HG02938 (cell line): ENCODE measurements around the gene TAF11L14.
"Not testable (repeated sequence)": the region's sequence is repeated elsewhere in the genome, so short reads cannot be mapped to it uniquely, and the experiment has no call there.

ENCODE experiments used
- ATAC-seq: cut with Tn5 transposase; IDR thresholded peaks from one replicate; pipeline ENCODE4 v1.9.1; 2021; ENCODE audit warnings: mild to moderate bottlenecking, moderate library complexity; ENCODE audit not compliant: unreplicated experiment

The TAF11L14 gene

DNA sequence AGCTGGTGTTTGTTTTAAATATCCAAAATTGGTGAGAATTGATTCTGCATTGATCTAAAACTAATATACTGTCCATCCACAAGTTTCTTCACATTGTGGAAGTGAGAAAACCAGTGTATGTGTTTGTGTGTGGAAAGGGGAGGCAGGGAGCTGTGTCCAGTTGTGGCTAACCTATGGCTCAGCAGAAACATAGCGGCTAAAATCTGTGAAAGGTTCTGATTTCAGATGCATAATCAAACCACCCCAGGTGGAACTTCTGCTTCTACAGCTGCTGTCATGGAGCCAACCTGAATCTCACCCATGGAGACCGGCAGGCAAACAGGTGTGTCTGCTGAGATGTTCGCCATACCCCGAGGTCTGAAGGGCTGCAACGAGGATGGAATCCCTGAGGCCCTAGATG is at the start of gene TAF11L14:
Gene TAF11L14, plus strand, starts transcription at position 301 of the 400 bp plus-strand sequence.
- ATAC-seq, result no peak

DNA sequence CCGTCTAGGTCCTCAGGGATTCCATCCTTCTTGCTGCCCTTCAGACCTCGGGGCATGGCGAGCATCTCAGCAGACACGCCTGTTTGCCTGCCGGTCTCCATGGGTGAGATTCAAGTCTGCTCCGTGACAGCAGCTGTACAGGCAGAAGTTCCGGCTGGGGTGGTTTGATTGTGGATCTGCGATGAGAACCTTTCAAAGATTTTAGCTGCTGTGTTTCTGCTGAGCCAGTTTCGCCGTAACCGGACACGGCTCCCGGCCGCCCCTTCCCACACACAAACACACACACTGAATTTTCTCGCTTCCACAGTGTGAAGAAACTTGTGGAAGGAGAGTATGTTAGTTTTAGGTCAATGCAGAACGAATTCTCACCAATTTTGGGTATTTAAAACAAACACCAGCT is 48.6 kb upstream of the TAF11L14 start, which contains the start of gene TAF11L7:
Gene TAF11L7, minus strand, starts transcription at position 101 of the 400 bp plus-strand sequence.
- ATAC-seq, result not testable (repeated sequence)

DNA sequence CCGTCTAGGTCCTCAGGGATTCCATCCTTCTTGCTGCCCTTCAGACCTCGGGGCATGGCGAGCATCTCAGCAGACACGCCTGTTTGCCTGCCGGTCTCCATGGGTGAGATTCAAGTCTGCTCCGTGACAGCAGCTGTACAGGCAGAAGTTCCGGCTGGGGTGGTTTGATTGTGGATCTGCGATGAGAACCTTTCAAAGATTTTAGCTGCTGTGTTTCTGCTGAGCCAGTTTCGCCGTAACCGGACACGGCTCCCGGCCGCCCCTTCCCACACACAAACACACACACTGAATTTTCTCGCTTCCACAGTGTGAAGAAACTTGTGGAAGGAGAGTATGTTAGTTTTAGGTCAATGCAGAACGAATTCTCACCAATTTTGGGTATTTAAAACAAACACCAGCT is 43.4 kb upstream of the TAF11L14 start, which contains the start of gene TAF11L8:
Gene TAF11L8, minus strand, starts transcription at position 101 of the 400 bp plus-strand sequence.
- not testable (repeated sequence) for ATAC-seq

DNA sequence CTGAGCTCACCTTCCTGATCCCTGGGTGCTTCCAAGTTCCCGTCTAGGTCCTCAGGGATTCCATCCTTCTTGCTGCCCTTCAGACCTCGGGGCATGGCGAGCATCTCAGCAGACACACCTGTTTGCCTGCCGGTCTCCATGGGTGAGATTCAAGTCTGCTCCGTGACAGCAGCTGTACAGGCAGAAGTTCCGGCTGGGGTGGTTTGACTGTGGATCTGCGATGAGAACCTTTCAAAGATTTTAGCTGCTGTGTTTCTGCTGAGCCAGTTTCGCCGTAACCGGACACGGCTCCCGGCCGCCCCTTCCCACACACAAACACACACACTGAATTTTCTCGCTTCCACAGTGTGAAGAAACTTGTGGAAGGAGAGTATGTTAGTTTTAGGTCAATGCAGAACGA is 40.0 kb upstream of the TAF11L14 start, which contains the start of gene TAF11L9:
Gene TAF11L9, minus strand, starts transcription at position 140 of the 400 bp plus-strand sequence.
- ATAC-seq, result not testable (repeated sequence)

DNA sequence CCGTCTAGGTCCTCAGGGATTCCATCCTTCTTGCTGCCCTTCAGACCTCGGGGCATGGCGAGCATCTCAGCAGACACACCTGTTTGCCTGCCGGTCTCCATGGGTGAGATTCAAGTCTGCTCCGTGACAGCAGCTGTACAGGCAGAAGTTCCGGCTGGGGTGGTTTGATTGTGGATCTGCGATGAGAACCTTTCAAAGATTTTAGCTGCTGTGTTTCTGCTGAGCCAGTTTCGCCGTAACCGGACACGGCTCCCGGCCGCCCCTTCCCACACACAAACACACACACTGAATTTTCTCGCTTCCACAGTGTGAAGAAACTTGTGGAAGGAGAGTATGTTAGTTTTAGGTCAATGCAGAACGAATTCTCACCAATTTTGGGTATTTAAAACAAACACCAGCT is 36.5 kb upstream of the TAF11L14 start, which contains the start of gene TAF11L10:
Gene TAF11L10, minus strand, starts transcription at position 101 of the 400 bp plus-strand sequence.
- ATAC-seq, result not testable (repeated sequence)

DNA sequence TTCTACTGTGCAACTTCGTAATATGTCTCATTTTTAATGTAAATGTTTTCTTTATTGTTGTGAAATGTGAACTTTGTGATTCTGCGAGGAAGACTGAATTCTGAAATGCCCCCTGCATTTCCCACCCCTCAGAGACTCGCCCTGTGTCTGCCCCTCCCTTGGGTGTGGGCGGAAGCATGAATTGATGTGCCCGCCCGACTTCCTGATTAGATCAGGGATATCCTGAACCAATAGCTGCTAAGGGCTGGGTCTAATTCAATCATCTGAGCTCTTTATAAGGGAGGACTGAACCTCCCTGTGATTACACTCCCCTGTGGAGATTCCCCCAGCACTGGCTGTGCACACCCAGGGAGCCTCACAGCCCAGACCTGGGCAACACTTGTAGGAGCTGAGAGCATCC is 30.4 kb upstream of the TAF11L14 start, which contains the start of gene TAF11L11:
Gene TAF11L11, plus strand, starts transcription at position 304 of the 400 bp plus-strand sequence.
- ATAC-seq, result not testable (repeated sequence)

DNA sequence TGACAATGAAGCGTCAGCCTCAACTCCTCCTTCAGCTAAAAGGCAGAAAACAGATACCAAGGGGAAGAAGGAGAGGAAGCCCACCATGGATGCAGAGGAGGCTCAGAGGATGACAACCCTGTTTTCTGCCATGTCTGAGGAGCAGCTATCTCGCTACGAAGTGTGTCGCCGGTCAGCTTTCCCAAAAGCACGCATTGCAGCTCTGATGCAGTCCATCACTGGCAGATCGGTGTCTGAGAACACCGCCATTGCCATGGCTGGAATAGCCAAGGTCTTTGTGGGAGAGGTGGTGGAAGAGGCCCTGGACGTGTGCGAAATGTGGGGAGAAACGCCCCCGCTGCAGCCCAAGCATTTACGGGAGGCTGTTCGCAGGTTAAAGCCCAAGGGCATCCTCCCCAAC is 29.3 kb upstream of the TAF11L14 start:
- ATAC-seq, result no peak

DNA sequence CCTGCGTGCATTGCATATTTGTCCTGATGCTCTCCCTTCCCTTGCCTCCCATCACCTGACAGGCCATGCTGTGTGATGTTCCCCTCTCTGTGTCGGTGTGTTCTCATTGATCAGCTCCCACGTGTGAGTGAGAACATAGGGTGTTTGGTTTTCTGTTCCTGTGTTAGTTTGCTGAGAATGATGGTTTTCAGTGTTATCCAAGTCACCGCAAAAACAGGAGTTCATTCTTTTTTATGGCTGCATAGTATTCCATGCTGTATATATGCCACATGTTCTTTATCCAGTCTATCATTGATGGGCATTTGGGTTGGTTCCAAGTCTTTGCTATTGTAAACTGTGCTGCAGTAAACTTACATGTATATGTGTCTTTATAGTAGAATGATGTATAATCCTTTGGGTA is 26.8 kb upstream of the TAF11L14 start:
- ATAC-seq, result not testable (repeated sequence)

DNA sequence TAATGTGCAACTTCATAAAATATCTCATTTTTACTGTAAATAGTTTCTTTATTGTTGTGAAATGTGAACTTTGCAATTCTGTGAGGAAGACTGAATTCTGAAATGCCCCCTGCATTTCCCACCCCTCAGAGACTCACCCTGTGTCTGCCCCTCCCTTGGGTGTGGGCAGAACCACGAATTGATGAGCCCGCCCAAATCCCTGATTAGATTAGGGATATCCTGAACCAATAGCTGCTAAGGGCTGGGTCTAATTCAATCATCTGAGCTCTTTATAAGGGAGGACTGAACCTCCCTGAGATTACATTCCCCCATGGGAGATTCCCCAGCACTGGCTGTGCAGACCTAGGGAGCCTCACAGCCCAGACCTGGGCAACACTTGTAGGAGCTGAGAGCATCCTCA is 24.2 kb upstream of the TAF11L14 start, which contains the start of gene TAF11L12:
Gene TAF11L12, plus strand, starts transcription at position 301 of the 400 bp plus-strand sequence.
- ATAC-seq, result not testable (repeated sequence)

DNA sequence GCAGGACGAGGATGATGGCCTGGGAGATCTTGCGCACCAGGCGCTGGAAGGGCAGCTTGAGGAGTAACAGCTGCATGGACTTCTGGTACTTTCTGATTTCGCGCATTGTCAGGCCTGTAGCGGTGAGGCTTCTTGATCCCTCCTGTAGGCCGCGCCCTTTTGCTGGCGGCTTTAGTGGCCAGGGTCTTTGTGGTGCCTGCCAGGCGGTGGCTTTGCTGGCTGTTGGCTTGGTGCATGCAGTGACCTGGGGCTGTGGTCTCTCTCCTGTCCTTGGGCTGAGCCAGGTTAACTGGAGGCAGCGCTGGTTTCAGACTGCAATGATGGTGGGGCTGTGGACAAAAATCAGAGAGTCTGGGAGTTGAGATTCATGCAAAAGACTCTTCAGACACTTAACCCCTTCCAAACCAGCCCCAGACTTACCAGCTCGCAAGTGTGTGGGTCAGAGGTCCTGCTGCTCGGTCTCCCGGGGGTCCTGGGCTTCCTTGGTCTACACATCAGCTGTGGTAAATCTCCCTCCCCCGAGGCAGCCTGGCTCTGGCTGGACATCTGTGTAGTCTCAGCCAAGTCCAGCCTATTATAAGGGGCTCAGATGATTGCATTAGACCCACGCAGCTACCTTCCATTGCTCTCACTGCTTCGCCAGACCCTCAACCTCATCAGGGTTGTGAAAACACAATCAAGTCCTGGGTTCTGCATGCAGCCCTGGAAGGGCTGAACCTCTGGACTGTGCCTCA is 19.2 kb upstream of the TAF11L14 start:
- no peak for ATAC-seq

DNA sequence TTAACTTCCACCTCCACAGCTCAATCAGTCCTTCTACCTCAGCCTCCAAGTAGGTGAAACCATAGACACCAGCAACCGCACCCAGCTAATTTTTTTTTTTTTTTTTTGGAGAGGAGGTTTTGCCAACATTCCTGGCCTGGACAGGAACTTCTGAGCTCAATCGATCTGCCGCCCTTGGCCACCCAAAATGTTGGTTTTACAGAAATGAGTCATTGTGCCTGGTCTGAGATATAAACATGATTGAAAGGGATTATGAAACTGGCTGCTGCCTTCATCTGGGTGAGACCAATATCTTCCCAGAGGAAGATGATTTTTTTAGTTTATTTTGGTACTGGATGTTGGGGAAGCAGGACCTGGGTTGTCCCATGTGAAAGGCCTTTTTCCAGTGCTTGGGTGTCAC is 14.9 kb upstream of the TAF11L14 start:
- no peak for ATAC-seq

DNA sequence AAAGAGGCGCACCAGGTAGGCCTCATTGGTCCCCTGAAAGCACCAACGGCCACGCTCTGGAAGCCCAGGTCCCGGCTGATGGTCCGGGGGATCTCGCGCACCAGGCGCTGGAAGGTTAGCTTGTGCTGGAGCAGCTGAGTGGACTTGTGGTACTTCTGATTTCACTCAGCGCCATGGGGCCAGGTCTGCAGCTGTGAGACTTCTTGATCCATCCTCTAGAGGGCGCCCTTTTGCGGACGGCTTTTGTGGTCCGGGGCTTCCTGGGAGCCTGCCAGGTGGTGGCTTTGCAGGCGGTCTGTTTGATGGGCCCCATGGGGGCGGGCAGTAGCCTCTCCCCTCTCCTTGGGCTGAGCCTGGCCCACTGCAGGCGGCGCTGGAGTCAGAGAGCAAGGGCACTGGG is 13.6 kb upstream of the TAF11L14 start:
- ATAC-seq, result no peak

DNA sequence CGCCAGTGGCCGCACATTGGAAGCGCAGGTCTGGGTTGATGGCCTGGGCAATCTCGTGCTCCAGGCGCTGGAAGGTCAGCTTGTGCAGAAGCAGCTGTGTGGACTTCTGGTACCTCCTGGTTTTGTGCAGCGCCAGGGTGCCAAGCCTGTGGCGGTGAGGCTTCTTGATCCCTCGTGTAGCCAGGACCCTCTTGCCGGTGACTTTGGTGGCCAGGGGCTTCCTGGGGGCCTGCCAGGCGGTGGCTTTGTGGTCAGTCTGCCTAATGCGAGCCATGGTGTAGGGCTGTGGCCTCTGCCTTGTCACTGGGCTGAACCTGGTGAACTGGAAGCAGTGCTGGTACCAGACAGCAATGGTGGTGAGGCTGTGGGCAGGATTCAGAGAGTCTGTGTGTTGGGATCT is 8.6 kb upstream of the TAF11L14 start:
- ATAC-seq, result no peak

DNA sequence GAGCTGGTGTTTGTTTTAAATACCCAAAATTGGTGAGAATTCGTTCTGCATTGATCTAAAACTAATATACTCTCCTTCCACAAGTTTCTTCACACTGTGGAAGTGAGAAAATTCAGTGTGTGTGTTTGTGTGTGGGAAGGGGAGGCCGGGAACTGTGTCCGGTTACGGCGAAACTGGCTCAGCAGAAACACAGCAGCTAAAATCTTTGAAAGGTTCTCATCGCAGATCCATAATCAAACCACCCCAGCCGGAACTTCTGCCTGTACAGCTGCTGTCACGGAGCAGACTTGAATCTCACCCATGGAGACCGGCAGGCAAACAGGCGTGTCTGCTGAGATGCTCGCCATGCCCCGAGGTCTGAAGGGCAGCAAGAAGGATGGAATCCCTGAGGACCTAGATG is 2.5 kb upstream of the TAF11L14 start, which contains the start of gene TAF11L13:
Gene TAF11L13, plus strand, starts transcription at position 301 of the 400 bp plus-strand sequence.
- not testable (repeated sequence) for ATAC-seq

DNA sequence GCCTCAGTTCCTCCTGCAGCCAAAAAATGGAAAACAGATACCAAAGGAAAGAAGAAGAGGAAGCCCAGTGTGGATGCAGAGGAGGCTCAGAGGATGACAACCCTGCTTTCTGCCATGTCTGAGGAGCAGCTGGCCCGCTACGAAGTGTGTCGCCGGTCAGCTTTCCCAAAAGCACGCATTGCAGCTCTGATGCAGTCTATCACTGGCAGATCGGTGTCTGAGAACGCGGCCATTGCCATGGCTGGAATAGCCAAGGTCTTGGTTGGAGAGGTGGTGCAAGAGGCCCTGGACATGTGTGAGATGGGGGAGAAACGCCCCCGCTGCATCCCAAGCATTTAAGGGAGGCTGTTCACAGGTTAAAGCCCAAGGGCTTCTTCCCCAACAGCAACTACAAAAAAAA is 15.0 kb downstream of the TAF11L14 start:
- not testable (repeated sequence) for ATAC-seq

DNA sequence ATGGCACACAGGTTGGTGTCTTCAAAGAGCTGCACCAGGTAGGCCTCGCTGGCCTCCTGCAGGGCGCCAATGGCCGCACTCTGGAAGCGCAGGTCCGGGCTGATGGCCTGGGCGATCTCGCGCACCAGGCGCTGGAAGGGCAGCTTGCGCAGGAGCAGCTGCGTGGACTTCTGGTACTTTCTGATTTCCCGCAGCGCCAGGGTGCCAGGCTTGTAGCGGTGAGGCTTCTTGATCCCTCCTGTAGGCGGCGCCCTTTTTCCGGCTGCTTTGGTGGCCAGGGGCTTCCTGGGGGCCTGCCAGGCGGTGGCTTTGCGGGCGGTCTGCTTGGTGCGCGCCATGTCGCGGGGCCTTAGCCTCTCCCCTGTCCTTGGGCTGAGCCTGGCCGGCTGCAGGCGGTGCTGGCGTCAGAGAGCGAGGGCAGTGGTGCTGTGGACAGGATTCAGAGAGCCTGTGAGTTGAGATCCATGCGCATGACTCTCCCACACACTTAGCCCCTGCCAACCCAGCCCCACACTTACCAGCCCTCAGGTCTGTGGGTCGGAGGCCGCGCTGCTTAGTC is 21.0 kb downstream of the TAF11L14 start:
- not testable (repeated sequence) for ATAC-seq

DNA sequence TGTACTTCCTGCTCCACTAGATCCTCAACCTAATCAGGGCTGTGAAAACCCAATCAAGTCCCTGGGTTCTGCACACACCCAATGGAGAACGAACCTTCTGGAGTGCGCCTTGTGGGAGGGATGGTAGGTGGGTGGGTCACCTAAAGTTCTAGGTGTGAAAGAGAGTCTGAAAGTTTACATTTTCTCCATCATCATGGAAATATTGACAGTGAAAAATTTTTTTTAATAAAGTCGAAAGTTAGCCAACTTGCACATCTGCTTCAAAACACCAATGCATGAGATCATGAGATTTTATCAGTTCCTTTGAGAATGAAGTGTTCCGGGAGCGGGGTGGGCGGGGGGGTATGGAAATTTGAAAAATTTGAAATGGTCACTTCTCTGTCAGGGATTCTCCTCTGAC is 21.7 kb downstream of the TAF11L14 start:
- ATAC-seq, result no peak

DNA sequence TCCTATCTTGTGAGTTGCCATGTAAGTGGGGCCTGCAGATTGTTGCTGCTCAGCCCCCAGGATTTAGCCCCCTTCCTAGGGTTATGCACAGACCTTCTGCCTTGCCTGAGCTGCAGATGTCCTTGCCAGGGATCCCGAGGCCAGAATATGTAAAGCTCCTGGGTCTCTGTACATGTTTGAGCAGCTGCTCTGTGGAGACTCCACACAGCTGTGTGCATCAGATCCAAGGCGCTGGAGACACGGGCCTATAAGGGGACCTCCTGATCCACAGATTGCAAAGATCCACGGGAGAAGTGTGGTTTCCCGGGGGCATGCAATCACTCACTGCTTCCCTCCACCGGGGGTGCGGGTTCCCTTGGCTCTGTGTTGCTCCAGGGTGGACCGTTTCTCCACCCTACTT is 28.9 kb downstream of the TAF11L14 start:
- ATAC-seq, result no peak

DNA sequence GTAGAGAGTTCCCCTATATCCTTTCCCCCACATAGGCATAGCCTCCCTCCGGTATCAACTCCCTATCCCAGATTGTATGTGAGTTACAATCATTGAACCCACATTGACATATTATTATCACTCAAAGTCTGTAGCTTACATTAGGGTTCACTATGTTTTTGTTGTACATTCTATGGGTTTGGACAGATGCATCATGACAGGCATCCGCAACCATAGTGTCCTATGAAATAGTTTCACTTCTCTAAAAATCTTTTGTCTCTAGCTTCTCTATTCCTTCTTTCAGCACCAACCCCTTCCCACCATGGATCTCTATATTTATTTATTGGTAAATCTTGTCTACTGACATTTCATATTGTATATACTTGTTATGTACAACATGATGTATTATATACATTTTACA is 31.6 kb downstream of the TAF11L14 start:
- ATAC-seq, result no peak

DNA sequence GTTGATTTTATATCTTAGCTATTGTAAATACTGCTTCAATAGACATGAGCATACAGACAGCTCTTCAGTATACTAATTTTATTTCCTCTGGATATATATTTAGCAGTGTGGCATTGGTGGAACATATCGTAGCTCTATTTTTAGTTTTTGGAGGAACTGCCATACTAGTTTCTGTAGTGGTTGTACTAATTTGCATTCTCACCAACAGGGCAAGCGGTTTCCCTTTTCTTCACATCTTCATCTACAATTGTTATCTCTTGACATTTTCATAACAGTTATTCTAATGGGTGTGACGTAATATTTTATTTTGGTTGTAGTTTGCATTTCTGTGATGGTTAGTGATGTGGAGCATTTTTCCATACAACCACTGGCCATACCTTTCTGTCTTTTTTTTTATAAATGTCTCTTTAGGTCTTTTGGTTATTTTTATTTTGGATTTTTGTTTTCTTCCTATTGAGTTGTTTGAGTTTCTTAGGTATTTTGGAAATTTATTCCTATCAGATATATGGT is 32.5 kb downstream of the TAF11L14 start:
- no peak for ATAC-seq

DNA sequence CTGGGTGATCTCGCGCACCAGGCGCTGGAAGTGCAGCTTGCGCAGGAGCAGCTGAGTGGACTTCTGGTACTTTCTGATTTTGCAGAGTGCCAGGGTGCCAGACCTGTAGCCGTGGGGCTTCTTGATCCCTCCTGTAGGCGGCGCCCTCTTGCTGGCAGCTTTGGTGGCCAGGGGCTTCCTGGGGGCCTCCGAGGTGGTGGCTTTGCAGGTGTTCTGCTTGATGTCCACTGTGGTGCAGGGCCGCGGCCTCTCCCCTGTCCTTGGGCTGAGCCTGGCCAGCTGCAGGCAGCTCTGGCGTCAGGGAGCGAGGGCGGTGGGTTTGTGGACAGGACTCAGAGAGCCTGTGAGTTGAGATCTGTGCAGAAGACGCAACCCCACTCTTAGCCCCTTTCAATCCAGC is 36.1 kb downstream of the TAF11L14 start:
- no peak for ATAC-seq
